Esophagus muscularis mucosa (tissue), 4 donors: ENCODE results near the gene EFL1.

ENCODE experiments used
- EP300 ChIP-seq: sonication (generic); formaldehyde crosslinking; IDR thresholded peaks from one replicate; pipeline ENCODE4 v1.6.1; 2017; ENCODE audit warnings: antibody characterized with exemption
- POLR2A ChIP-seq: fragments of 450-650 bp; IDR thresholded peaks from one replicate; pipeline ENCODE4 v1.6.1; 2017; ENCODE audit warnings: antibody characterized with exemption, moderate library complexity, mild to moderate bottlenecking, low read depth
- POLR2AphosphoS5 ChIP-seq, 2 donors: sonication (generic); formaldehyde crosslinking; IDR thresholded peaks; one replicate each; pipeline ENCODE4 v1.6.1; 2017; ENCODE audit warnings: antibody characterized with exemption in 2 of 2
- TF ChIP-seq, protein P1 (sequence below), 3 experiments: fragments of 200-600 bp in 2 of 3; fragments of 450-650 bp in 1 of 3; sonication (generic) in 2 of 3; IDR thresholded peaks; one replicate each; pipeline ENCODE4 v1.5.1; 2017 to 2019; ENCODE audit warnings: antibody characterized with exemption in 3 of 3, mild to moderate bottlenecking in 2 of 3, moderate library complexity in 1 of 3

DNA sequence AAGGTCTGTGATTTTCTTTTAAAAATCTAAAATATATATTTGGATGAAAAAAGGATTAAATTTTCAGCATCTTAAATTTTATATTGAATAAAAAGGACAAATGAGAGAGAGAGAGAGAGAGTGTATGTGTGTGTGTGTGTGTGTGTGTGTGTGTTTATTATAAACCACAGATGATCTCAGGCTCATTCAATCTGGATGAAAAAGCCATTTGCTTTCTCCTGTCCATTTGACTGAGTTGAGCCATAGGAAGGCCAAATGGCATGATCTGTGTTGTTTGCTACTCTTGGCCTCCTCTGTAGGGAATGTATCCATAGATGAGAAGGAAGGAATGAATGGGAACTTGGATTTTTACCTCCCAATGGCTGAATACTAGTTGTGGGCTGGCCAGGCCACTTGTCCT, 124.2 kb downstream of the EFL1 start:
- TF ChIP-seq POLR2AphosphoS5 (IDR thresholded peaks at IDR 0.05): no peak
- TF ChIP-seq, protein P1, sequence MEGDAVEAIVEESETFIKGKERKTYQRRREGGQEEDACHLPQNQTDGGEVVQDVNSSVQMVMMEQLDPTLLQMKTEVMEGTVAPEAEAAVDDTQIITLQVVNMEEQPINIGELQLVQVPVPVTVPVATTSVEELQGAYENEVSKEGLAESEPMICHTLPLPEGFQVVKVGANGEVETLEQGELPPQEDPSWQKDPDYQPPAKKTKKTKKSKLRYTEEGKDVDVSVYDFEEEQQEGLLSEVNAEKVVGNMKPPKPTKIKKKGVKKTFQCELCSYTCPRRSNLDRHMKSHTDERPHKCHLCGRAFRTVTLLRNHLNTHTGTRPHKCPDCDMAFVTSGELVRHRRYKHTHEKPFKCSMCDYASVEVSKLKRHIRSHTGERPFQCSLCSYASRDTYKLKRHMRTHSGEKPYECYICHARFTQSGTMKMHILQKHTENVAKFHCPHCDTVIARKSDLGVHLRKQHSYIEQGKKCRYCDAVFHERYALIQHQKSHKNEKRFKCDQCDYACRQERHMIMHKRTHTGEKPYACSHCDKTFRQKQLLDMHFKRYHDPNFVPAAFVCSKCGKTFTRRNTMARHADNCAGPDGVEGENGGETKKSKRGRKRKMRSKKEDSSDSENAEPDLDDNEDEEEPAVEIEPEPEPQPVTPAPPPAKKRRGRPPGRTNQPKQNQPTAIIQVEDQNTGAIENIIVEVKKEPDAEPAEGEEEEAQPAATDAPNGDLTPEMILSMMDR (IDR thresholded peaks at IDR 0.05): no peak
- no peak for TF ChIP-seq POLR2A
- TF ChIP-seq EP300: no peak
